GM12892 (cell line): ENCODE results near the gene RBM26.

Experiments used
- POLR2AphosphoS5 ChIP-seq: IDR thresholded peaks from 2 replicates; pipeline ENCODE4 v1.6.1; 2011; ENCODE audit warnings: low read depth, low read length, control low read depth
- TAF1 ChIP-seq: IDR thresholded peaks from 2 replicates; pipeline ENCODE4 v1.6.1; 2011; ENCODE audit warnings: low read depth, mild to moderate bottlenecking, control low read depth, low read length, borderline replicate concordance

DNA sequence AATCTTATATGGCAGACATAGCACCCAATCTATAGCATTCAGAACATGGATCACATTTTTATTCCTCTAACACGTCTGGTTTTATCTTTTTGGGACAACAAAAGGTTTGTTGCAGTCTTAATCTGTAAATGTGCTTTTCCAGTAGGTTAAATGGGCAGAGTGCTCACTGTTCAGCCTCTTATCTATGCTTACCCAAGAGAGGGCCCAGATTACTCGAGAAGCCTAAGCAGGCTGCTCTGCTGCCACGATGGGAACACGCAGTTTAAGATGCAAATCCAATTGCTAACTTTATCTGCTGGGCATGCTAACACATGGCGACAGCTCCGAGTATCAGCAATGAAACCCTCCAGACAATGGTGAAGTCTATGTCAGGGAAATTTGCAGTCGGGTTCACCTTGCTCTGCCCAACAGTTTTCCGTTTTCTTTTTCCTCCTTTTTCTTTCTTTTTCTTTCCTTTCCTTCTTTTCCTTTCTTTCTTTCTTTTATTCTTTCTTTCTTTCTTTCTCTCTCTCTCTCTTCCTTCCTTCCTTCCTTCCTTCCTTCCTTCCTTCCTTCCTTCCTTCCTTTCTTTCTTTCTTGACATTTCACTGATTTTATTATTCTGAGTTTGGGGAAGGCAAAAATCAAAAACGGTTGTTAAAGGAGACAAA lies 115.3 kb downstream of the RBM26 start:
- TF ChIP-seq TAF1, result no peak
- TF ChIP-seq POLR2AphosphoS5, result no peak
